ENCODE measurements around the gene ELF1.

DNA sequence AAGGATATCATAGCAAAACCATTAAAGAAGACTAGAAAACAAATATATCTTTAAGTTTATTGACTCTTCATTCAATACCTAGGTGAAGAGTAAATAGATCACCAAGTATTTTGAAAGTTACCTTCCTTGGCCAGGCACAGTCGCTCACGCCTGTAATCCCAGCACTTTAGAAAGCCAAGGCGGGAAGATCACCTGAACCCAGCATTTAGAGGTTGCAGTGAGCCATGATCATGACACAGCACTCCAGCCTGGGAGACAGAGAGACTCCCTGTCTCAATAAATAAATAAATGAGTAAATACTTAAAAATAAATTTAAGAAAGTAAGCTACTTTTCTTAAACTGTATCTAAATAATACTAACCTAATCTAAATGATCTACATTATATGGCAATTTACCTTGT, 33.3 kb upstream of the ELF1 start:
- TF ChIP-seq, protein P1, sequence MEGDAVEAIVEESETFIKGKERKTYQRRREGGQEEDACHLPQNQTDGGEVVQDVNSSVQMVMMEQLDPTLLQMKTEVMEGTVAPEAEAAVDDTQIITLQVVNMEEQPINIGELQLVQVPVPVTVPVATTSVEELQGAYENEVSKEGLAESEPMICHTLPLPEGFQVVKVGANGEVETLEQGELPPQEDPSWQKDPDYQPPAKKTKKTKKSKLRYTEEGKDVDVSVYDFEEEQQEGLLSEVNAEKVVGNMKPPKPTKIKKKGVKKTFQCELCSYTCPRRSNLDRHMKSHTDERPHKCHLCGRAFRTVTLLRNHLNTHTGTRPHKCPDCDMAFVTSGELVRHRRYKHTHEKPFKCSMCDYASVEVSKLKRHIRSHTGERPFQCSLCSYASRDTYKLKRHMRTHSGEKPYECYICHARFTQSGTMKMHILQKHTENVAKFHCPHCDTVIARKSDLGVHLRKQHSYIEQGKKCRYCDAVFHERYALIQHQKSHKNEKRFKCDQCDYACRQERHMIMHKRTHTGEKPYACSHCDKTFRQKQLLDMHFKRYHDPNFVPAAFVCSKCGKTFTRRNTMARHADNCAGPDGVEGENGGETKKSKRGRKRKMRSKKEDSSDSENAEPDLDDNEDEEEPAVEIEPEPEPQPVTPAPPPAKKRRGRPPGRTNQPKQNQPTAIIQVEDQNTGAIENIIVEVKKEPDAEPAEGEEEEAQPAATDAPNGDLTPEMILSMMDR (IDR thresholded peaks at IDR 0.05; ENCODE audit: insufficient read depth, low read length): no peak
- TF ChIP-seq POLR2AphosphoS5 (IDR thresholded peaks at IDR 0.05; ENCODE audit: low read depth): no peak

Measured in HL-60 (cell line).